Measurements from ENCODE around the gene CCDC57.

Gene CCDC57

DNA sequence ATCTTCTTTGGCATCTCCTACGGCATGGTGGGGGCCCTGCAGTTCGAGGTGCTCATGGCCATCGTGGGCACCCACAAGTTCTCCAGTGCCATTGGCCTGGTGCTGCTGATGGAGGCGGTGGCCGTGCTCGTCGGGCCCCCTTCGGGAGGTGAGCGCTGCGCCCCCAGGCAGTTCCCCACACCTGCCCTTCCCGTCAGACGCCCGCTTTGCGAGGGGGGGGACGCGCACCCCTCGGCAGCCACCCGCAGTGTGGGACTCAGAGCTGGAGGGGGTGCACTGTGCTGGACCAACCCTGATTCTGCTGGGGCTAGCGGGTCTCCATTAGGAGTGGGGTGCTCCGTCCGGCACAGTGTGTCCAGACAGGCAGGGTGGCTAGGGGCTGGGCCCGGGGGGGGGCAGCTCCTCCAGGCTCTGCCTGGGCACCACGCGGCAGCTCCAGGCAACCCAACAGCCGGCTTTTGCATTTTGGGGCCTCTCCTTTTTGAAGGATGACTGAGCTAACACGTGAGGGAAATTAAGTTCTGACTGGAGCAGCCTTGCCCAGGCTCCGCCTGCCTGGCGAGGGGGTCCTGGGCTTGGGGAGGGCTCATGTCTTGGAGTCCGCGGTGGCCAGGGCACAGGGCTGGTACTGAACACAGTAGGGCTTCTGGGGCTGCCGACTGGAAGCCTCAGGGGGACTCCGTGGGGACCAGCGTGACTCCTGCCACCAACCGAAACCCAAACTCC, 25.3 kb upstream of the CCDC57 start:
- FAIRE-seq (no peak), DNase-seq (ENCODE audit: extremely low spot score, insufficient read length, low read depth) (no peak)

DNA sequence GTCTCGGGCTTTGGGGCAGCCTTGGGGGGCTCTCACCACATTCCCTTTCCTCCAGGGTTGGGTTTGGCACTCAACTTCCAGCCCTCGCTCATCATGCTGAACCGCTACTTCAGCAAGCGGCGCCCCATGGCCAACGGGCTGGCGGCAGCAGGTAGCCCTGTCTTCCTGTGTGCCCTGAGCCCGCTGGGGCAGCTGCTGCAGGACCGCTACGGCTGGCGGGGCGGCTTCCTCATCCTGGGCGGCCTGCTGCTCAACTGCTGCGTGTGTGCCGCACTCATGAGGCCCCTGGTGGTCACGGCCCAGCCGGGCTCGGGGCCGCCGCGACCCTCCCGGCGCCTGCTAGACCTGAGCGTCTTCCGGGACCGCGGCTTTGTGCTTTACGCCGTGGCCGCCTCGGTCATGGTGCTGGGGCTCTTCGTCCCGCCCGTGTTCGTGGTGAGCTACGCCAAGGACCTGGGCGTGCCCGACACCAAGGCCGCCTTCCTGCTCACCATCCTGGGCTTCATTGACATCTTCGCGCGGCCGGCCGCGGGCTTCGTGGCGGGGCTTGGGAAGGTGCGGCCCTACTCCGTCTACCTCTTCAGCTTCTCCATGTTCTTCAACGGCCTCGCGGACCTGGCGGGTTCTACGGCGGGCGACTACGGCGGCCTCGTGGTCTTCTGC, 24.6 kb upstream of the CCDC57 start:
- FAIRE-seq, result no peak
- no peak for DNase-seq (ENCODE audit: extremely low spot score, insufficient read length, low read depth)

DNA sequence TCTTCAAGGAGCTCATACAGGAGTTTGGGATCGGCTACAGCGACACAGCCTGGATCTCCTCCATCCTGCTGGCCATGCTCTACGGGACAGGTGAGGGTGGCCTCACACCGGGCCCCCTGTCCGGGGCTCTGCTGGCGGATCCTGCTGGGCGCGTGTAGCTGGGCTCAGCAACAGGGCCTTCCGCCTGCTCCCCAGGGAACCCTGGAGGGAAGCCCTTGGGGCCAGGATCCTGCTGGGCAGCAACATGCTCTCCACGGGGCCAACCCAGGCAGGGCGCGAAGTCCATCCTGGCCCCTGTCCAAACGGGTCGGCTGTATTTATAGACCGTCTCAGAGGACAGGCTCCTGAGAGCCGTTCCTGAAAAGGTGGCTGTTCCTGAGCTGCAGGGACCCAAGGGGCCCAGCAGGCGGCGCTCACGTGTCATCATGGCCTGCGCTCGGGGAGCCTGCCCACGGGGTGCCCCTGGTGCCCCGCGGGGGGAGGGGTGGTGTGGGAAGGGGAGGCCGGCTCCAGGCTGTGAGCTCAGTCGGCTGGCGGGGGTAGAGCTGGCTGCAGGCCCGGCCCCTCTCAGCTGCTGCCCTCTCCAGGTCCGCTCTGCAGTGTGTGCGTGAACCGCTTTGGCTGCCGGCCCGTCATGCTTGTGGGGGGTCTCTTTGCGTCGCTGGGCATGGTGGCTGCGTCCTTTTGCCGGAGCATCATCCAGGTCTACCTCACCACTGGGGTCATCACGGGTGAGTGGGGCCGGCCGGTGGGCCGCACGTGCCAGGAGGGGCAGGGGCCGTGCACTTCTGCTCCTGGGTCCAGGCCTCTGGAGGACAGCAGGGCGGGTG, 23.7 kb upstream of the CCDC57 start:
- FAIRE-seq (no peak), DNase-seq (ENCODE audit: extremely low spot score, insufficient read length, low read depth) (no peak)

DNA sequence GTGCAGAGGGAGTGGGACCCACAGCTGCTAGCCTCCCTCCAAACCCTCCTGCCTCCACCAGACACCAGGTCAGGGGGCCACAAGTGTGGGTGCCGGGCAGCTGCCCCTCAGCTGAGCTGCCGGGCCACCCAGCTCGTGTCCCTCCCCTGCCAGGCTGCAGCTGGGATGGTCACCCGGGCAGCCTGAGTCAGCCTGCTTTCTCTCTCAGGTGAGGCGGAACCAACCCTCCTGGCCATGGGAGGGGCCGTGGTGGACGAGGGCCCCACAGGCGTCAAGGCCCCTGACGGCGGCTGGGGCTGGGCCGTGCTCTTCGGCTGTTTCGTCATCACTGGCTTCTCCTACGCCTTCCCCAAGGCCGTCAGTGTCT, 23.1 kb upstream of the CCDC57 start:
- FAIRE-seq (no peak), DNase-seq (ENCODE audit: extremely low spot score, insufficient read length, low read depth) (no peak)

DNA sequence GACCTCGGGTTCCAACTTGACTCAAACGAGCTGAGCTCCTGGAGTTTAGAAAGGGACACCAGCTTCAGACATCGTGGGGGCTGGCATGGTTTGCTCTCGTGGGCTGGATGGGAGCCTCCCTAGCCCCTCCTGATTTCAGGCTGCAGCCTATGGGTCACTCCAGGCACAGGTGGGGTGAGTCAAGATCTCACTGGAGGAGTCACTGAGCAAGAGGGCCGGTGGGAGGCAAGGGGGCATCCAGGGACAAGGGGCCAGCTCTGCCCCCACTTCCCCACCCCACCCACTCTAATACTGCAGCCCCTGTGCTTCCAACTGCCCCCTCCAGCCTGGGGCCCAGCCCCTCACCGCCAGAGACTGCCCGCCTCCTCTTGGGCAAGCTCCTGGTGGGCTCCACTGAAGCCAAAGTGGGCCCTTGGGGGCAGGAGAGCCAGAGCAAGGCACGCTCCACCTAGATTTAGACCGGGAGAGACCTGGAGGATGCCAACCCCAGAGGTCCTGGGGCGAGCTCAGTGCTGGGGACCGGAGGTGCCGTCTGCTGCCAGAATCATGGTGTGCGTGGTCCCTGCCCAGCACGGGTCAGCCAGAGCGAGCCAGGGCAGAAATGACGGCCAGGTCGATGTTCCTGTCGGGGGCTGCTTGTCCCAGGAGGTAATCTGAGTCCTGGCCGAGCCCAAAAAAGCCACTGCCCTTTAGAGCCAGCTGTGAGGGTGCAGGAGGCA, 22.6 kb upstream of the CCDC57 start:
- FAIRE-seq (no peak), DNase-seq (ENCODE audit: extremely low spot score, insufficient read length, low read depth) (no peak)

DNA sequence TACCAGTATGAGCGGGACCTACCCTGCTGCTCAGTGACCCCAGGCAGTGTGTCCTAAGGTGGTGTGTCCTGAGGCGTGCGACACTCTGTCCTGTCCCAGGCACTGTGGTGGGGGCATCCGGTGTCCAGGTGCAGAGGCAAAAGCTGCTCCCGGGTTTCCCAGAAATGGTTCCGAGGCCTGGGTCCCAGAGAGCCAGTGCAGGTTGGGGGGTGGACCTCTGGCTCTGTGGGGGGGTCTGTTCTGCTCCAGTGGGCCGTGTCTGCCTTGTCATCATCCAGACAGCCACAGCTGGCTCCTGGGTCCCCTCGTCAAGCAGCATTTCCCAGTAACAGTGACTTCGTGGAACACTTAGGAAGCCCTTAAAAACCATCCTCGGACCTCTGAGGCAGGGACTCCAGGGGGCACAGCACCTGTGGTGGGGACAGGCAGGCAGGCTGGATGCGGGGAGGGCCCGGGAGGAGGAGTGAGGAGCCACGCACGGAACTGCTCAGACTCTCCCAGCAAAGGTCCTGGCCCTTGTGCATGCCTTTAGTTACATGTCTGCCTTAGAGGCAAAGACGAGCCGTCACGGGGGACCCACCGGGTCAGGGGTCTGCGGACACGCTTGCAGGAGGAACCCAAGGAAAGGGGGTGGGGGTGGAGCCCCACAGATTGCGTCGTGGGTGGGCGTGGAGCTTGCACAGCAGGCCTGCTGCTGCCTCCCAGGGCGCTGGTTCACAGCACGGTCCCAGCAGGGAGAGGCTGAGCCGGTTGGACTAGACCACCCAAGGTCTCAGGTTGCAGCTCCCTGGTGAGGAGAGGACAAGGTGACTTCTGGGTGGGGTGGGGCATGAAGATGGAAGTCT, 21.8 kb upstream of the CCDC57 start:
- FAIRE-seq (no peak), DNase-seq (ENCODE audit: extremely low spot score, insufficient read length, low read depth) (no peak)

DNA sequence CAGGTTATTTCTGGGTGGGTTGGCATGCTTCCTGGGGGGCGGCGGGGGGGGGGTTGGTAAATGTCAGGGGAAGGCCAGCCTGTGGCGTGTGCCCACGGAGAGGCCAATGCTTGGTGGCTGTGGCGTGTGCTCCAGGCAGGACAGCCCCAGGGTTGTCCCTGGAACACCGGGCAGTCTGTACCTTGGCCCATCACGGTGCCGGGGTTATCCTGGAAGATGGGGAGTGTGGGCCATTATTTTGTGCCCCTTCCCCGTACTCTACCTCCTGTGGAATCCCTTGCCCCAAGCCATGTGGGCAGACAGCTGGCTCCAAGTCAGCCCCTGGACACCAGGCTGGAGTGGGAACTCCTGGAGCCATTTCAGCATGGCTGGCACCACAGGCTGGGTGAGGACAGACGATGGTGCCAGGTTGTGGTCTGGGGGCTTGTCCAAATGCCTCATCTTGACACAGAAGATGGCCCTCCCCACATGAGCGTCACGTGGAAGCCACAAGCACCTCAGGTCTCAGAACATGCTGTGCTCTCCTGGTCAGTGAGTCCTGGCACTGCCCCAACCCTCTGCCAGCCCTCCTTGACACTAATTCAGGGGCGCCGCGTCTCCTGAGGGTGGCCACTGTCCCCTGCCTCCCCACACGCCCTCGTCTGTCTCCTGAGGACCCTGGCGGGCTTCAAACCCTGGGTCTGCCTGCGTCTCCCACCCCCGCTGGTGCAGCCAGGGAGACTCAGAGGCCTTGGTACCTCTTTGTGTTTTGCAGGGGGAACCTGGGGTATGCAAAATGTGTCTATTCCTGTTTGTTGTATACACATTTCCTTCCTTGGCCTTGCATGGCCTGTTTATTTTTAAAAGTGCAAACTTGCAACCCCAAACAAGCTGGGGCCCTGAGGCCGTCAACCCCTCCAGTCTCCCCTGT, 20.5 kb upstream of the CCDC57 start:
- no peak for DNase-seq (ENCODE audit: extremely low spot score, insufficient read length, low read depth)
- no peak for FAIRE-seq

DNA sequence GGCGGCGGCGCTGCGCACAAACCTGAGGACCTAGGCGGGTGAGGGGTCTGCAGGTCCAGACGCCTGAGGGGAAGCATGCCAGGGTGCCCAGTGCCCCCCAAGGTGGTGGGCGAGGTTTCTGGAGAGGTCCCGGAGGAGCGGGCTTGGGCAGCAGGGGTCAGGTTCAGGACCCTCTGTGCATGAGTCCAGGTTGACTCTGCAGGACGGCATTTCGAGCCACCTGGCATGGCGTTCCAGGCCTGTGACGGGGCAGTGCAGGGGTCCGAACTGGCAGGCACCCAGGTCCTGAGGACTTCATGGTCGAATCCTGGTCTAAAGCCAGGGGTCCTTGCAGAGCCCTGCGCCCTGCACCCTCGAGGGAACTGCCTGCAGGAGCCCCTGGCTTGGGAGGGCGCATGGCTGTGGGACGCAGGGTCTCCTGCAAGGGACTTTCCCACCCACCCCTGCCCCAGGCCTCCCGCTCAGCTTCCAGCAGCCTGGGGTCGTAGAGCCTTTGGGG, 19.7 kb upstream of the CCDC57 start:
- DNase-seq (ENCODE audit: extremely low spot score, insufficient read length, low read depth) (no peak), FAIRE-seq (no peak)

DNA sequence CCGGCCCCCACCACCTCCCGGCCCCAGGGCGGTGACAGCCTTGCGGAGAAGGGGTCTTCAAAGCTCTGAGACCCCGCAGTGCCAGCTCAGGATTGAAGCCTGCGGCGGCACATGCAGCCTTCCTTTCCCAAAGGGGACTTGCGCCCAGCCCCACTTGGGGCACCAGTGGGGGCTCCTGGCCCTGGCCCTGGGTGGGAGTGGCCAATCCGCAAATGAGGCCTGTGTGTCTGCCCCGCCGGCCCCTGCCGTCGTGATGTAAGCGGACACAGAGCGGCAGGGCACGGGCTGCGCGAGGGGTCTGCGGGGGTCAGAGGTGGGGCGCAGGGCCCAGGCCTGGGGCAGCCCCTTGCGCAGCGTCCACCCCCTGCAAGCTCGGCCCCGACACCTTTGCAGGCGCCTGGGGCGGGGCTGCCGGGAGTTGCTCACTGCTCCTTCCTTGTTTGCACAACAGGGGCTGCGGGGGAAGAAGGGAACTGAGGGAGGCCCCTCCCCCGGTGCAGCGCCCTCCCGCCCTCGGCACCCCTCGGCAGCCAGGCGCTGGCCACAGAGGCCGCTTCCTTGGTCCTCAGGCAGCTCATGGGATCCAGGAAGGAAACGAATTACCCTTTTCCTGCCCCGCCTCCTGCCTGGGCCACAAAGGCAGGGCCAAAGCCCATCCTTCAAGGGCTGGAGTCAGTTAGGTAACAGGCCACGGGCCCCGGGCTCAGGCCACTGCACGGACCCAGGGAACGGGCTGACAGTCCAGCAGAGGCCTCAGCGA, 19.1 kb upstream of the CCDC57 start:
- DNase-seq (ENCODE audit: extremely low spot score, insufficient read length, low read depth), result no peak
- peak; percentile 53 for FAIRE-seq

DNA sequence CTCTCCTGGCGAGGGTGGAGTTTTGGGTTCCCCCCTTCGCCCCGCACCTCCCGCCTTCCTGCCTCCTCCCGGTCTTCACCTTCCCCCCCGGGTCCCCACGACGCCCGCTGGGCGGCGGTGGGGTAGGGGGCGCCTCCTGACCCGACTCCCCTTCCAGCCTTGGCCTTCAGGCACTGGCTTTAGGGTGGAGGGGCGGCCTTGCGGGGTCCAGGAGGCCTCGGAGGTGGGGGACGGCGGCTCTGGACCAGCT, 18.6 kb upstream of the CCDC57 start:
- FAIRE-seq, result peak; percentile 21
- DNase-seq (ENCODE audit: extremely low spot score, insufficient read length, low read depth), result no peak

DNA sequence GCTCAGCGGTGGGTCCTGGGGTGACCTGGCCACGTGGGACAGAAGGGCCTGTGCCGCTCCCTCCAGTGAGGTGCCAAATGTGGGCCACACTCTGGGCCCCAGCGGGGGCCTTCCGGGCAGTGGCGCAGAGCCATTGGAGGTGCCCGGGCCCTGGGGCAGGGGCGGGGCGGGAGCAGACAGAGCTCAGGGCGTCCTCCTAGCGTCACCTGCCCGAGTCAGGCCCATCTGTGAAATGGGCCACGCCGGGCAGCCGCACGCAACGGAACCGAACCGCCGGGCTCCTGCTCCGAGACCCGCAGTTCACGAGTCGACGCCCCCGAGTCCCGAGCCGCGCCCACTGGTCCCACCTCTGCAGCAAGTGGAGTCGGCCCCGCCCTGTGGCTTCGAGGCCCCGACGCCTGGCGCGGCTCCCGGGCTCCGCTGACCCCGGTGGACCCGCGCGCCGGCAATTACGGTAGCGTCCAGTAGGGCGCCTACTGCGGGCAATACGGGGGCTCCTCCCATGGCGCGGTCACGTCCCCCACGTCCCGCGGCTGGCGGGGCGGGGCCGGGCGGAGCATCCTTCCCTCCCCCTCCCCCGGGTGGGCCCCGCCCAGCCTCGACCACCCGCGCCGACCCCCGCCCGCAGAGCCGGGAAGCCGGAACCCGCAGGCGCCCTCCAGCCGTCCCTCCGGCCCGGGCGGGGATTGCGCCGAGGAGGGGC, 18.1 kb upstream of the CCDC57 start:
- peak; percentile 70 for FAIRE-seq
- peak; percentile 69 for DNase-seq (ENCODE audit: extremely low spot score, insufficient read length, low read depth)

DNA sequence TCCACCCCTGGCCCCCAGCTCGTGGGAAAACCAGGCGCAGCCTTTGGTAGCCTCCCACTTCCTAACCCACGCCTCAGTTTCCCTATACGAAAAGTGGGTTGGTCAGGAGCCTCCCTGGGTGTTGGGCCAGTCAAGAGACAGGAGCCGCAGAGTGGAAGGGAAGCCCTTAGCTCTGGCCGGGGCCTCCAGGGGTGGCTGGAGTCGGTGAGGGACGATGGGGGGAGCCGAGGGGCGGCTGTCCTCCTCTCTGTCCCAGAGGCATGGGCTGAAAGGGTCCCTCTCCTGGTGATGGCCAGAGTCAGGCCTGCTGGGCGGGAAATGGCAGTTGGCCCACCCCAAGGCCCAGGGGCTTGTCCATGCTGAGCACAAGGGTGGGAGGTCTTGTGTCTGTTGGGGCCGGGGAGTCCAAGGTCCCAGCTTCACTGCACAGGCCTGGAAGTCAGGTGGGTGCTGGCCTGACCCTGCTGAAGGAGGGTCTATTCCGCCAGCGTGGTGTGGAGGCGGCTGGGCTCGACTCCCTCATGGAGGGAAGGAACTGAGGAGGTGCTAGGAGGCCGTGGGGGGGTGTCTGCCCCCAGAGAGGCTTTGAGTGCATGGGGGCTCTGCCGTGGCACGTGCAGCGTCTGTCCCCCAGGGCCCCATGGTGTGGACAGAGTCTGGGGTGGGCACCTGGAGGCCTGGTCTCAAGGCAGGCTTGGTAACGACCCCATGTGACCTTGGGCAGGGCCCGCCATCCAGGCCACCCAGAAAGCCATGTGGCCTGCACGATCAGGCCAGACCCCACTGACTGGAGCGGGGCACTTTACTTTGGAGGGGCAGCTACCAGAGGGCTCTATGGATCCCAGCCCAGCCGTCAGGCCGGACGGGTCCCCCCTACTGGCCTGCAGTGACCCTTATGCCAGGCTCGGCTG, 17.3 kb upstream of the CCDC57 start:
- DNase-seq (ENCODE audit: extremely low spot score, insufficient read length, low read depth), result no peak

DNA sequence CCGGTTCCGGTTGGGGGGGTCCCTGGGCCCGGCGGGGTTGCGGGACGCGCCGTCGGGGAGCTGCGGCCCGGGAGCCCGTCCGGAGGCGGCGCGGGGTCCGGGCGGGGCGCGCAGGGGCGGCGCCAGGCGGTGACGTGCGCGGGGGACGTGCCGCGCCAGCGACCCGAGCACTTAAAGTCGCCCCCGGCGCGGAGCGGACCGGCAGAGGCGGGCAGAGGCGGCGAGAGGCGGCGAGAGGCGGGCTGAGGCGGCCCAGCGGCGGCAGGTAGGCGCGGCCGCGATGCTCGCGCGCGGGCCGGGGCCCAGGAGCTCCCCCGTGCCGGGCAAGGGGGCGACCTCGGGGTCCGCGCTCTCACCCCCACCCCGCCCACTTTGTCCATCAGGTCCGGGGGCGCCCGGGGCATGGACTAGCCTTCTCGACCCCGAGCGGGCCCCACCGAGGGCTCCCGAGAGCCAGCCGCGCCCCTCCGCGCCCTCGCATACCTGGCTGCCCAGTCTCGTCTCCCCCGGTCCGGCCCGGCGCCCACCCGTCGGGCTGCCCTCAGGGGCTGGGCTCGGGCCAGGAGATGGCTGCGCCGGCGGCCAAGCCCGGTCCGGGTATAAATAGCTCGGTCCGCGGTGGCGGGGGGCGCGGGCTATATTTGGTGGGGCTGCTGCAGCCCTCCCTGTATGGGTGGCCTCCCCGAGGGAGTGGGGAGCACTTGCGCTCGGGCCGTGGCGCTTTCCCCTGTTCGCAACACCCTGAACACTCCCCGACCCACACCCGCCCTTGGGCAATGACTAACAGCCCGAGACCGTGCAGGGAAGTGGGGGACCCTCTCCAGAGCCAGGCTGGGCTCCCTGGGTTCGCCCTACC, 16.4 kb upstream of the CCDC57 start, which contains the start of gene SLC16A3:
SLC16A3 (plus strand) TSS at position 201 of the 856 bp plus-strand sequence. CDS start 6,967 bp downstream, outside the sequence.
- DNase-seq (ENCODE audit: extremely low spot score, insufficient read length, low read depth), result peak; percentile 76

More for the DNA sequence above, 17.3 kb upstream of the CCDC57 start:
- no peak for FAIRE-seq

DNA sequence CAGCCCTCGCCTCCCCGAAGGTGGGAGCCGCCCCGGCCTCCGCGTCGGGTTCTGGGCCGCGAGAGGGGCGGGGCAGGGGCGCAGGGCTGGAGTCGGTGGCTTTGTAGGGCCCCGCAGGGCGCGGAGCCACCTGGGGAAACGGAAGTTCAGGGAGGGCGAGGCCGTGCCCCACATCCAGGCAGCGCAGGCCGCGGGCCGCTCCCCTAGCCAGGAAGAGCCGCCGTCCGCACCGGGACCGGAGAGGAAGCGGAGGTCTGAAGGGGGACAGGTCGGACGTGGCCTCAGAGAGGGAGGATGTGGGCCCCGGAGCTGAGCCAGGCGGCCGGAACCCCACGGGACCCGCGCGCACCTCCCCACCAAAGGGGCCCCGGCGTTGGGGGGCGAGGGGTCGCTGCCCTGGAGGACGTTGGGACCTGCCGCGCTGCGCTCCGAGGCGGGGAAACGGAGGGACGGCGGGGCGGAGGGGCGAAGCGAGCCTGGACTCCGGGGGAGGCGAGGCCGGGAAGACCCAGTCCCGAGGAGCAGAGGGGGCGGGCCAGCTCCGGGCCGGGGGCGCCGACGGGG, 15.7 kb upstream of the CCDC57 start:
- FAIRE-seq (peak; percentile 89), DNase-seq (ENCODE audit: extremely low spot score, insufficient read length, low read depth) (no peak)

More for the DNA sequence above, 16.4 kb upstream of the CCDC57 start, which contains the start of gene SLC16A3:
- peak; percentile 59 for FAIRE-seq
